Hepatocyte (in vitro differentiated cells): ENCODE measurements around the gene SPIRE1. TPM values are rescaled to one million over a fixed set of nuclear protein-coding genes. Genes with fewer than 3 reads are reported as not detected.
"Not testable (repeated sequence)": the region's sequence is repeated elsewhere in the genome, so short reads cannot be mapped to it uniquely, and the experiment has no call there.

ENCODE experiments used
- DNase-seq: peaks from one replicate; pipeline ENCODE4 v3.0.0-alpha.2; 2016; ENCODE audit warnings: low spot score
- H2AFZ ChIP-seq: fragments of 200-600 bp; sonication (generic); 2 replicates; pipeline ENCODE4 v1.6.0; 2016; ENCODE audit warnings: antibody characterized with exemption, mild to moderate bottlenecking
- H3K27ac ChIP-seq: fragments of 200-600 bp; sonication (generic); 2 replicates; pipeline ENCODE4 v1.5.1; 2016; ENCODE audit warnings: mild to moderate bottlenecking
- H3K27me3 ChIP-seq: fragments of 200-600 bp; sonication (generic); 2 replicates; pipeline ENCODE4 v1.6.1; 2016
- H3K36me3 ChIP-seq: fragments of 200-600 bp; sonication (generic); replicated peaks from 2 replicates; pipeline ENCODE4 v1.5.1; 2016; ENCODE audit warnings: low read depth; ENCODE audit not compliant: insufficient read depth
- H3K4me1 ChIP-seq: fragments of 200-600 bp; sonication (generic); 2 replicates; pipeline ENCODE4 v1.5.1; 2016; ENCODE audit warnings: mild to moderate bottlenecking, moderate library complexity; ENCODE audit not compliant: insufficient read depth
- H3K4me2 ChIP-seq: fragments of 200-600 bp; sonication (generic); 2 replicates; pipeline ENCODE4 v1.6.0; 2016
- H3K4me3 ChIP-seq: fragments of 200-600 bp; sonication (generic); 2 replicates; pipeline ENCODE4 v1.5.1; 2016; ENCODE audit warnings: mild to moderate bottlenecking
- H3K79me2 ChIP-seq: fragments of 200-600 bp; sonication (generic); 2 replicates; pipeline ENCODE4 v1.6.0; 2017; ENCODE audit warnings: mild to moderate bottlenecking
- H3K9me2 ChIP-seq: fragments of 200-600 bp; sonication (generic); replicated peaks from 2 replicates; pipeline ENCODE4 v1.6.0; 2017; ENCODE audit warnings: mild to moderate bottlenecking; ENCODE audit not compliant: insufficient read depth
- H3K9me3 ChIP-seq: fragments of 200-600 bp; sonication (generic); 2 replicates; pipeline ENCODE4 v1.5.1; 2016; ENCODE audit warnings: low read depth, mild to moderate bottlenecking
- H4K20me1 ChIP-seq: fragments of 200-600 bp; sonication (generic); 2 replicates; pipeline ENCODE4 v1.6.0; 2016; ENCODE audit warnings: mild to moderate bottlenecking; ENCODE audit not compliant: insufficient read depth, poor library complexity, severe bottlenecking
- CTCF ChIP-seq: fragments of 200-600 bp; sonication (generic); IDR thresholded peaks from 2 replicates; pipeline ENCODE4 v1.5.1; 2016; ENCODE audit warnings: antibody characterized with exemption, mild to moderate bottlenecking; ENCODE audit not compliant: poor library complexity
- EZH2 ChIP-seq: fragments of 200-600 bp; sonication (generic); IDR thresholded peaks from 2 replicates; pipeline ENCODE4 v1.6.1; 2016; ENCODE audit warnings: antibody characterized with exemption, mild to moderate bottlenecking, borderline replicate concordance
- EZH2phosphoT487 ChIP-seq: fragments of 200-600 bp; sonication (generic); IDR thresholded peaks from one replicate; pipeline ENCODE4 v1.6.1; 2018; ENCODE audit warnings: antibody characterized with exemption, mild to moderate bottlenecking, low read depth, moderate library complexity; ENCODE audit not compliant: unreplicated experiment, severe bottlenecking
- WGBS: methylation state at CpG from one replicate; pipeline ENCODE4 v1.1.6; 2016; ENCODE audit warnings: low lambda C conversion rate; ENCODE audit errors: missing lambda C conversion rate; 5-methylcytosine and 5-hydroxymethylcytosine counted together
- polyA plus RNA-seq: library from polyadenylated mRNA; unstranded; fragments of >200 nt; fragmentation: Nextera tagmentation; extraction: Ambion mirVana; gene quantifications from 2 replicates; pipeline ENCODE4 v1.2.1, GENCODE V29; 2016
- total RNA-seq: library from RNA; depleted of rRNA; stranded (reverse); fragments of >200 nt; gene quantifications from 2 replicates; pipeline ENCODE4 v1.2.3, GENCODE V29; 2014

SPIRE1 gene
- total and polyA plus RNA-seq, 2 experiments from 2014 or later = 13.1 to 18.9 TPM

- 90% methylated on average over 4 of the region's 4 CpGs for WGBS
- Histone ChIP-seq H3K9me3 (no peaks in the 10 kb centered on the region), H3K4me2 (no peak overlapping the region), H4K20me1 (no peaks in the 10 kb centered on the region), H3K79me2 (peaks cover 33% of the 10 kb centered on the region), H3K4me1 (no peaks in the 10 kb centered on the region), H3K27ac (no peak overlapping the region), H3K9me2 (no peaks in the 10 kb centered on the region), H3K27me3 (no peaks in the 10 kb centered on the region), H3K36me3 (no peaks in the 10 kb centered on the region), H2AFZ (no peak overlapping the region), H3K4me3 (no peak overlapping the region)
- TF ChIP-seq CTCF = no peak
- TF ChIP-seq EZH2 = no peak
- no peak for TF ChIP-seq EZH2phosphoT487
- DNase-seq = no peak
Observed at GRCh38 chr18:12567849-12568248, 90.1 kb downstream of the SPIRE1 start.

GRCh38 chr18:12564861-12565260, 93.0 kb downstream of the SPIRE1 start:
- Histone ChIP-seq H3K27me3 (no peaks in the 10 kb centered on the region), H3K4me3 (no peak overlapping the region), H3K9me3 (peaks cover 1% of the 10 kb centered on the region), H3K9me2 (no peaks in the 10 kb centered on the region), H3K4me1 (no peaks in the 10 kb centered on the region), H3K79me2 (peaks cover 31% of the 10 kb centered on the region), H3K27ac (no peak overlapping the region), H3K36me3 (no peaks in the 10 kb centered on the region), H2AFZ (no peak overlapping the region), H3K4me2 (no peak overlapping the region), H4K20me1 (no peaks in the 10 kb centered on the region)
- no peak for DNase-seq
- TF ChIP-seq EZH2phosphoT487 = no peak
- TF ChIP-seq CTCF = no peak
- TF ChIP-seq EZH2 = no peak
- 96% methylated on average over 1 of the region's 1 CpG for WGBS

GRCh38 chr18:12564378-12564777, 93.5 kb downstream of the SPIRE1 start:
- peaks cover 4% of the 10 kb centered on the region for H3K9me3 ChIP-seq
- H3K4me2 ChIP-seq = no peak overlapping the region
- no peak for DNase-seq
- no peaks in the 10 kb centered on the region for H4K20me1 ChIP-seq
- H3K27ac ChIP-seq = no peak overlapping the region
- 88% methylated on average over 2 of the region's 2 CpGs for WGBS
- no peaks in the 10 kb centered on the region for H3K4me1 ChIP-seq
- H3K4me3 ChIP-seq = no peak overlapping the region
- H3K79me2 ChIP-seq = peaks cover 33% of the 10 kb centered on the region
- no peaks in the 10 kb centered on the region for H3K9me2 ChIP-seq
- H2AFZ ChIP-seq = no peak overlapping the region
- no peaks in the 10 kb centered on the region for H3K27me3 ChIP-seq
- TF ChIP-seq CTCF = no peak
- no peak for TF ChIP-seq EZH2phosphoT487
- no peak for TF ChIP-seq EZH2
- no peaks in the 10 kb centered on the region for H3K36me3 ChIP-seq

- H3K9me2 ChIP-seq, H3K4me3 ChIP-seq, DNase-seq, H3K36me3 ChIP-seq, H3K9me3 ChIP-seq, H3K27ac ChIP-seq, H3K27me3 ChIP-seq, H3K4me2 ChIP-seq, H4K20me1 ChIP-seq, H2AFZ ChIP-seq, H3K4me1 ChIP-seq: not testable (repeated sequence)
- WGBS = 94% methylated on average over 6 of the region's 6 CpGs
- H3K79me2 ChIP-seq = peaks cover 31% of the 10 kb centered on the region
Observed at GRCh38 chr18:12560600-12560999, 97.3 kb downstream of the SPIRE1 start.
